Loucy (cell line): ENCODE measurements around the gene FKBP8.

Experiments
- CTCF ChIP-seq: fragments of 200-600 bp; sonication (generic); conservative IDR thresholded peaks from 2 replicates; pipeline ENCODE4 v1.5.1; 2014; ENCODE audit warnings: mild to moderate bottlenecking, antibody characterized with exemption, low read length
- EZH2phosphoT487 ChIP-seq: fragments of 200-600 bp; IDR thresholded peaks from 2 replicates; pipeline ENCODE4 v1.6.1; 2018; ENCODE audit warnings: antibody characterized with exemption, mild to moderate bottlenecking, moderate library complexity, borderline replicate concordance

- TF ChIP-seq CTCF = no peak
- TF ChIP-seq EZH2phosphoT487 = no peak
These were observed 13.6 kb downstream of the FKBP8 start for GRCh38 chr19:18529782-18530181.
